HG02798 (cell line): Measurements from ENCODE around the gene LRRC8E.
A peak's percentile ranks its signal among the peaks of the same experiment; 100 is the strongest.
"Not testable (repeated sequence)": the region's sequence is repeated elsewhere in the genome, so short reads cannot be mapped to it uniquely, and the experiment has no call there.

Source experiments
- ATAC-seq: cut with Tn5 transposase; IDR thresholded peaks from one replicate; pipeline ENCODE4 v1.9.1; 2021; ENCODE audit warnings: mild to moderate bottlenecking; ENCODE audit not compliant: unreplicated experiment, poor library complexity

Gene LRRC8E

DNA sequence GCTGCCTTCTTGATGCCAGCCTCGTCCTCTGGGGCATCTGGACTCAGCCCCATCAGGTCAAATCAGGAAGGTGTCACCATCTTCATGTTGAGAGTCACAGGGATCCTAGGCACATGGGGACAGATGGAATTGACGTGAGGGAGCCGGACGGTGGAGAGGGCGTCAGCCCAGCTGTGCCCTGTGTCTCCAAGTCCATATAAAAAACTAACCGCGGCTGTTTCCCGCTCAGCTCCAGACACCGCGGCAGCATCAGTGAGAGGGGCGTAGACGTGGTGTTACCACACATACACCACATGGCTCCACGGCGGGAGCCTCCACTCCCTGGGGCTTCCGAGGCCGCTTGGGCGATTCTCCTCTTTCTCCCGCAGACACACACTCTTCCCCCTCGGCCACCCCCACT, 8.5 kb upstream of the LRRC8E start:
- no peak for ATAC-seq

DNA sequence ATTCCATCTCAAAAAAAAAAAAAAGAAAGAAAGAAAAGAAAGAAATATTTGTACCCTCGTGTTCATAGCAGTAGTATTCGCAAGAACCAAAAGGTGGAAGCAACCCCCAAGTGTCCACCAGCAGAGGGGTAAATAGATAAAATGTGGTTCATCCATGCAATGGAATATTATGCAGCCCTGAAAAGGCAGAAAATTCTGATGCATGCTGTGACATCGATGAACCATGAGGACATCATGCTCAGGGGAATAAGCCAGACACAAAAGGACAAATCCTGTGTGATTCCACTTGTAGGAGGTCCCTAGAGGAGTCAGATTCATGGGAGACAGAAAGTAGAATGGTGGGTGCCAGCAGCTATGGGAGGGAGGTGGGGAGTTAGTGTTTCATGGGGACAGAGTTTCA, 6.4 kb upstream of the LRRC8E start:
- no peak for ATAC-seq

DNA sequence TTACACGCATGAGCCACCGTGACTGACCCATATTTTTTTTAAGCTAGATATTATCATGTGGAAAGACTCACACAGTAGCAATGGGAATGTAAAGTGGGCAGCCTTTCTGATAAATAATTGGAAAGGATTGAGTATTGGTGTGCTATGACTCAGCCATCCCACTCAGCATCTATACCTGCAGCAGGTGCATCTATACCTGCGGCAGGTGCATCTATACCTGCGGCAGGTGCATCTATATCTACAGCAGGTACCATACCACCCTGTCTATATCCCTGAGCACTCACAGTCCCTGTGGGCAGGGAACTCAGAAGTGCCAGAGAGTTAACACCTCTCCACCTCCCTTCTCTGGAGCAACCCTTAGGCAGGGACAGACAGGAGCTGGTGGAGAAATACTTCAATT, 5.2 kb upstream of the LRRC8E start:
- ATAC-seq = no peak

DNA sequence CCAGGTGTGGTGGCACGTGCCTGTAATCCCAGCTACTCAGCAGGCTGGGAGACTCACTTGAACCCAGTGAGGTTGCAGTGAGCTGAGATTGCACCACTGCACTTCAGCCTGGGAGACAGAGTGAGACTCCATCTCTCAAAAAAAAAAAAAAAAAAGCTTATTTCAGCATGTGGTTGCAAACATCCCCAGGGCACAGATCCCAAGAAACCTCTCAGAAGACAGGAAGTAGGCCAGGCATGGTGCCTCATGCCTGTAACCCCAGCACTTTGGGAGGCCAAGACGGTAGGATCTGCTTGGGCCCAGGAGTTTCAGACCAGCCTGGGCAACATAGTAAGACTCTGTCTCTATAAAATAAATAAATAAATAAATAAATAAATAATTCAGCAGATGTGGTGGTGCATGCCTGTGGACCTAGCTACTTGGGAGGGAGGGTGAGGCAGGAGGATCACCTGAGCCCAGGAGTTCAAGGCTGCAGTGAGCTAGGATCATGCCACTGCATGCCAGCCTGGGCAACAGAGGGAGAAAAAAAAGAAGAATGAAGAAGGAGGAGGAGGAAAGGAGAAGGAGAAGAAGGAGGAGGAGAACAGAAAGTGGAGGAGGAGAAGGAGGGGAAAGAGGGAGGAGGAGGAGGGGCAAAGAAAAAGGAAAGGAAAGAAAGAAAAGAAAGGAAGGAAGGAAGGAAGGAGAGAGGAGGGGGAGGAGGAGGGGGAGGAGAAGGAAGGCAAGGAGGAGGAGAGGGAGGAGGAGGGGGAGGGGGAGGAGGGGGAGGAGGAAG, 4.3 kb upstream of the LRRC8E start:
- ATAC-seq = no peak

DNA sequence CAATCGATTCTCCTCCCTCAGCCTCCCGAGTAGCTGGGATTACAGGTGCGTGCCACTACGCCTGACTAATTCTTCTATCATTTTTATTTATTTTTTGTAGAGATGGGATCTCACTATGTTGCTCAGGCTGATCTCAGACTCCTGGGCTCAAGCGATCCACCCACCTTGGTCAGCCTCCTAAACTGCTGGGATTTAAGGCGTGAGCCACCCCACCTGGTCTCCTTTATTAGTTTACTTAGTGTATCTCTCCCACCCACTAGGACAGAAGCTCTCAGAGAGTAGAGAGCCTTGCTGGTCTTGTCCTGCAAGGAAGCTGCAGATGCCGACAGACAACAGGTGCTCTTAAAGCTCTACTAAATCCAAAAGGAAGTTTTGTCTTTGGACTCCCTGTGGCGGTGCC, 2.5 kb upstream of the LRRC8E start:
- ATAC-seq = no peak

DNA sequence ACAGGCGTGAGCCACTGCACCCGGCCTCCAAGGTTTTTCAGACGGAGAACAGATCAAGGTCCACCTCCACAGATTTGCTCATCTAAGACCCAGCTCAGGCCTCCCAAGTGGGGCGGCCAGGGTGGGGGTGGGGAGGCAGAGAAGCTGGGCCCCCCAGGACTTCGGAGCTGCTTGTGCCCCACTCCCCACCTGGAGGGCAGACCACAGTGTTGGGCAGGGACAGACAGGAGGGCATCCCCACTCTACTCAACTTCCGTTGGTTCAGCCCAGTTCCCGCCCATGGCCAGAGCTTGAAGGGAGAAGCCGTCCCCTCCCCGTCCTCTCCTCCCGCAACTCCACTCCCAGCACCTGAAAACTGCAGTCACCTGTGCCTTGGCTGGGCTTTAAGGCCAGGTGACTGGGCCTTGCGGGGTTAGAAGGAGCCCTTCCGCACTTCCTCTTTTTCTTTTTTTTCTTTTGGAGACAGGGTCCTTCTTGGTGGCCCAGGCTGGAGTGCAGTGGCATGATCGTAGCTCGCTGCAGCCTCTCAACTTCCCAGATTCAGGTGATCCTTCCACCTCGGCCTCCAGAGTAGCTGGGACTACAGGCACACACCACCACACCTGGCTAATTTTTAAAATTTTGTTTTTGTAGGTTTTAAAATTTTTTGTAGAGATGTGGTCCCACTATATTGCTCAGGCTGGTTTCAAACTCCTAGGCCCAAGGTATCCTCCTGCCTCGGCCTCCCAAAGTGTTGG, 734 bp upstream of the LRRC8E start:
- ATAC-seq = no peak

DNA sequence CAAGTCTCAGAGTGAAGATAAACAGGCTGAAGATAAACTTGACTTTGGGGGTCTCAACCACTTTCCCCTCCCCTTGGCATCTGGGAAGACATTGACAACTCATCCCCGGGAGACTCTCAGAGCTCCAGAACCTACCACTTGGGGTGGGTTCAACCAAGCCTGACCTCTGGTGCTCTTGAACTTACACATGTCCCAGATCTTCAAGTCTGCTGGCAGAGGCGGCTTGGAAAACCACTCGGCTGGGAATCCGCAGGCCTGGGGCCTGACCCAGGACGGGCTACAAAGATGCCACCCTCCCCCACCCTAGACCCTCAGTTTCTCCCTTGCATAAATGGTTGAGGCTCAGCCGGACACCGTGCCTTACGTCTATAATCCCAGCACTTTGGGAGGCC, 512 bp downstream of the LRRC8E start:
- ATAC-seq = no peak

DNA sequence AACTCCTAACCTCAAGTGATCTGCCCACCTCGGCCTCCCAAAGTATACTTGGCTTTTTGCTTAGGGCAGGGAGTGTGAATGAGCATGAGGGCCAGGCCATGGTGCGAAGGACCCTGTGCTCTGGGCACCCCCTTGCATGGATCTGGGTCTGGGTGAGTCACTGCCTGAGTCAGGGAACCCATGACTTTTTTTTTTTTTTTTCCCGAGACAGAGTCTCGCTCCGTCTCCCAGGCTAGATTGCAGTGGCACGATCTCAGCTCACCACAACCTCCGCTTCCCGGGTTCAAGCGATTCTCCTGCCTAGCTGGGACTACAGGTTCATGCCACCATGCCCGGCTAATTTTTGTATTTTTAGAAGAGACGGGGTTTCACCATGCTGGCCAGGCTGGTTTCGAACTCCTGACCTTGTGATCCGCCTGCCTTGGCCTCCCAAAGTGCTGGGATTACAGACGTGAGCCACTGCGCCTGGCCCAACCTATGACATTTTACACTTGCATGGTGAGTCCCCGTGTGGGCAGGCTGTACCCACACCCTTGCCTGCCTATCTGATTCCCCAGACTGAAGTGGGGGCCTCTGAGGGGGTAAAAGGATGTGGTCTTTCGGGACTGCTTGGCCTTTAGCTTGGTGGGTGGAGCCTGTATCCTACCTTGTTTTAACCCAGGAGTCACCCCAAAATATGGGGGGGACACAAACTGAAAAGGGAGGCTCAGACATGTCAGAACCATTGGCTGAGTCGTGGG, 5.2 kb downstream of the LRRC8E start:
- ATAC-seq = not testable (repeated sequence)

DNA sequence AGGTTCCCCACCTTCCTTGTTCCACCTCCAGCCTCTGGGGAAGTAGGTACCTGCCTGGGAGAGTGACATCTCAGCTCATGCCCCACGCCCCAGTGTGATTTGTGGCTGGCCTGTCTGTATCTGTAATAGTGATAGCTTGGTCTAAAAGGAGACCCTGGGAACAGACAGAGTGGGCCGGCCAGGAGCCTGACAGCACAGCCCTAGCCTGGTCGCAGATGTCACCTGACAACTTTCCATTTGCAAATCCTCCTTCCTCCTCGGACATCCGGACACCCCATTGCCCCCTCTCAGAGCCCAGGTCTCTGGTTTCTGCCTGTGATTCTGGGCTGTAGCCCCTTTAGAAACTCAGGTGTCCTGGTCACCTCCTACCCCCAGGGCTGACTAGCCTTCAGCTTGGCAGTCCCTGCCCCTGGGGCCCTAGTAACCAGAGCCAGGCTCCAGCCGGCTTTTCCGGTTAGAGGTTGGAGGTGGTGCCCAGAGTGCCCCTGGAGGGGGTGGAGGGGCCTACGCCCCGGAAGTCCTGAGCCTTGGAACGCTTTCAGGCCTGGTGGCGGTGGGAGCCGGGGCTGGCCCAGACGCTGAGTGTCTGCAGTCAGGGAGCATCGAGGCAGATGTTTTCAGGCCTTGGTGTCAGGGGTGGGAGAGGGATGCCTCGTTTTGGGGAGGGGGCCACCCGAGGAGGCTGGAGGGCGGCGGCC, 6.5 kb downstream of the LRRC8E start:
- no peak for ATAC-seq

DNA sequence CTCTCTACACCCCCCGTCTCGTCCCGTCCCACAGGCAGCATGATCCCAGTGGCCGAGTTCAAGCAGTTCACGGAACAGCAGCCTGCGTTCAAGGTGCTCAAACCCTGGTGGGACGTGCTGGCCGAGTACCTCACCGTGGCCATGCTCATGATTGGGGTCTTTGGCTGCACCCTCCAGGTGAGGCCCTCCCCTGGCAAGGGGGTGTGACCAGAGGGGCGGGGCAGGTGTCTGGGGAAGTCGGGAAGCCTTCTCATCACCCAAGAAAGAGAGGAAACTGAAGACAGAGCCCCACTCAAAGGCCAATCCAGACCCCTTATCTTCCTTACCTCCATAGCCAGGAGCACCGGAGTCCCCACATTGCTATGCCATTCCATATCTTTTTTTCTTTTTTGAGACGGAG, 7.3 kb downstream of the LRRC8E start:
- no peak for ATAC-seq

DNA sequence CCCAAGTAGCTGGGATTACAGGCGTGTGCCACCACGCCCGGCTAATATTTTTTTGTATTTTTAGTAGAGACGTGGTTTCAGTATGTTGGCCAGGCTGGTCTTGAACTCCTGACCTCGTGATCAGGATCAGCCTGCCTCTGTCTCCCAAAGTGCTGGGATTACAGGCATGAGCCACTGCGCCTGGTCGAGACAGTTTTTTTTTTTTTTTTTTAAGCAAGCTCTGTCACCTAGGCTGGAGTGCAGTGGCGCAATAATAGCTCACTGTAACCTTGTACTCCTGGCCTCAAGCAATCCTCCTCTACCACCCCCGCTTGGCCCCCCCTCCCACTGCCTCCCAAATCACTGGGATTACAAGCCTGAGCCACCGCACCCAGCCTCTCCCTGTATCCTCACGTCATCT, 9.0 kb downstream of the LRRC8E start:
- ATAC-seq = no peak

DNA sequence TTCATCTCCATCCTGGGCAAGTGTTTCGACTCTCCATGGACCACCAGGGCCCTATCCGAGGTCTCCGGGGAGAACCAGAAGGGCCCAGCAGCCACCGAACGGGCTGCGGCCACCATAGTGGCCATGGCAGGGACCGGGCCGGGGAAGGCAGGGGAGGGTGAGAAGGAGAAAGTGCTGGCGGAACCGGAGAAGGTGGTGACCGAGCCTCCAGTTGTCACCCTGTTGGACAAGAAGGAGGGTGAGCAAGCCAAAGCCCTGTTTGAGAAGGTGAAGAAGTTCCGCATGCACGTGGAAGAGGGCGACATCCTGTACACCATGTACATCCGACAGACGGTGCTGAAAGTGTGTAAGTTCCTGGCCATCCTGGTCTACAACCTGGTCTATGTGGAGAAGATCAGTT, 10.7 kb downstream of the LRRC8E start:
- ATAC-seq = no peak

DNA sequence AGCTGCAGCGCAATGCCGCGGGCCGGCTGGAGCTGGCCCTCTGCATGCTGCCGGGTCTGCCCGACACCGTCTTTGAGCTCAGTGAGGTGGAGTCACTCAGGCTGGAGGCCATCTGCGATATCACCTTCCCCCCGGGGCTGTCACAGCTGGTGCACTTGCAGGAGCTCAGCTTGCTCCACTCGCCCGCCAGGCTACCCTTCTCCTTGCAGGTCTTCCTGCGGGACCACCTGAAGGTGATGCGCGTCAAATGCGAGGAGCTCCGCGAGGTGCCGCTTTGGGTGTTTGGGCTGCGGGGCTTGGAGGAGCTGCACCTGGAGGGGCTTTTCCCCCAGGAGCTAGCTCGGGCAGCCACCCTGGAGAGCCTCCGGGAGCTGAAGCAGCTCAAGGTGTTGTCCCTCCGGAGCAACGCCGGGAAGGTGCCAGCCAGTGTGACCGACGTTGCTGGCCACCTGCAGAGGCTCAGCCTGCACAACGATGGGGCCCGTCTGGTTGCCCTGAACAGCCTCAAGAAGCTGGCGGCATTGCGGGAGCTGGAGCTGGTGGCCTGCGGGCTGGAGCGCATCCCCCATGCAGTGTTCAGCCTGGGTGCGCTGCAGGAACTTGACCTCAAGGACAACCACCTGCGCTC, 11.6 kb downstream of the LRRC8E start:
- ATAC-seq = no peak

DNA sequence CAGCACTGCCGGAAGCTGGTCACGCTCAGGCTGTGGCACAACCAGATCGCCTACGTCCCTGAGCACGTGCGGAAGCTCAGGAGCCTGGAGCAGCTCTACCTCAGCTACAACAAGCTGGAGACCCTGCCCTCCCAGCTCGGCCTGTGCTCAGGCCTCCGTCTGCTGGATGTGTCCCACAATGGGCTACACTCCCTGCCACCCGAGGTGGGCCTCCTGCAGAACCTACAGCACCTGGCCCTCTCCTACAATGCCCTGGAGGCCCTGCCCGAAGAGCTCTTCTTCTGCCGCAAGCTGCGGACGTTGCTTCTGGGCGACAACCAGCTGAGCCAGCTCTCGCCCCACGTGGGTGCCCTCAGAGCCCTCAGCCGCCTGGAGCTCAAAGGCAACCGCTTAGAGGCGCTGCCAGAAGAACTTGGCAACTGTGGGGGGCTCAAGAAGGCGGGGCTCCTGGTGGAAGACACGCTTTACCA, 12.1 kb downstream of the LRRC8E start:
- ATAC-seq = no peak

DNA sequence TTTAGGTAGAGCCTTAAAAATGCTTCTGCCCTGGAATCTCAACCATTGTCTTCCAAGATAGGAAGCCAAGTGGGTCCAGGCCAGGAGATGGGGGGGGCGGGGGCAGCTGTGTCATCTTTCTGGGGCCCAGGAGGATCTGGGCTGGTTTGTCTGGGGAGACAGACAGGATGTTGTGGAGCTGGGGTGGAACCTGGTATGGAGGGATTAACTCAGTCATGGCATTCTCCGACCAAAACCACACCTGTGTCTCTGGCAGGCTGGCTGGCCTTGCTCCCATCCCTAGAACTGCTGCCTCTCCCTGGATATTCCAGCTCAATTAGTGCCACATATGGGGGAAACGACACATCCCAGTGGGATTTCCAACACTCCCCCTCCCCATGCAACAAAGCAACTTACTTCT, 12.6 kb downstream of the LRRC8E start:
- ATAC-seq = no peak

DNA sequence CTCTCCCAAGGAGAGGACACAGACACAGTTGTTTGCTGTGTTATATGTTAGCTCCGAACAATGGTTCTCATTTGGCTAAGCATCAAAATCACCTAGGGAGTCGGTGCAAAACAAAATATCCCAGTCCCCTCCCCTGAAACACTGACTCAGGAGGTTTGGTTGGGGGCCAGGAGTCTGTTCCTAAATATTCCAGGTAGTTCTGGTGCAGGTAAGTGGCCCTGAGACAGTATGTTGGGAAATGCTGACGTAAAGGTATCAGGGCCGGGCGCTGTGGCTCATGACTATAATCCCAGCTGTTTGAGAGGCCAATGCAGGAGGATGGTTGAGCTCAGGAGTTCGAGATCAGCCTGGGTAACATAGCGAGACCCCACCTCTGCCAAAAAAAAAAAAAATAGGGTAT, 13.0 kb downstream of the LRRC8E start:
- ATAC-seq = no peak

DNA sequence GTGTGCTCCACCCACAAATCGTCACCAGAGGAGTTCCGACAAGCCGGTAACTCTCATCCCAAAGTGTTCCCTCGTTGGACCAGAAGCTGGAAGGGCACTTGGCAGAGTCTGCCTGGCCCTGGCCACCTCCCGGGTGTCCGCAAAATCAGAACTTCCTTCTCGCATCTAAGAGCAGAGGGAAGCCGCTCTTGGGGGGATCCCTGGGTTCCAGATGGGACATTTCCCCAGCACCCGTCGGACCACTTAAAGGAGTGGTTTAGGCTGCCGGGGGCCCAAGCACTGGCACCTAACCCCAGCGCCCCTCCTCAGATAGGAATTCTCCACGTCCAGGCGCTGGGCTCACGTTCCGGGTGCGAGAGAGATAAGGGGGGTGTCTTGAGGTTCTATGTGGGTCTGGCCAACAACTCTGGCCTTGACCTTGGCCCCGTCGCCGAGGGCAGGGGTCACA, 14.5 kb downstream of the LRRC8E start:
- no peak for ATAC-seq

DNA sequence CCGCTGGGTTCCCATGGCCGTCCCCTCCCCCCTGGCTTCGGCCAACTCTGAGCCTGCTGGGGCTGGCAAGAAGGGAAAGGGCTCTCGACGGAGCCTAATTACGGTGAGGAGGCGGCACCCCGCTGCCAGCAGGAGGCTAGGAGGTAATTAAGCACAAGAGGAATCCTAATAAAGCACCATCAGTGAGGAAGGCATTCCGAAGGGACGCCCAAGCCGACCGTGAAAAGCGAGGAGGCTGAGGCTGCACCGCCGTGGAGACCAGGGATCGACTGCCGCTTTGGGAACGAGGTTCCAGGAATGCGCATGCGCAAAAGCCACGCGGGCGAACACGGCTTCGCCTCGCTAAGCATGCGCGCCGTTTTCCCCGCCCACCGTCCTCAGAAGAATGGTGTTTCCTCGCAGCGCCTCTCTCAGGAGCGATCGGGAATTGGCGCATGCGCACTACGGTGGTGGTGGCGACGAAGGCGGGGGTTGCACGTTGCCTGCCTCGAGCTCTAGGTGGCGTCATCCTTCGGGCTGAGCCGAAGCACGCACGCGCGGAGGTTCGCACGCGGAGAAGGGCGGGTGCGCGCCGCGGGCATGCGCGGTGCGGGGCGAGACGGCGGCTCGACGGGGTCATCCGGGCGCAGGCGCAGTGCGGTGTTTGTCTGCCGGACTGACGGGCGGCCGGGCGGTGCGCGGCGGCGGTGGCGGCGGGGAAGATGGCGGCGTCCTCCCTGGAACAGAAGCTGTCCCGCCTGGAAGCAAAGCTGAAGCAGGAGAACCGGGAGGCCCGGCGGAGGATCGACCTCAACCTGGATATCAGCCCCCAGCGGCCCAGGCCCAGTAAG, 15.1 kb downstream of the LRRC8E start, which contains the start of gene MAP2K7:
Gene MAP2K7 (plus strand): TSS at position 634 of the 830 bp plus-strand sequence. CDS start 68 bp downstream, at position 702.
- peak; percentile 87 for ATAC-seq
